Measurements from ENCODE around the gene KCNK5.

- TF ChIP-seq CTCF (IDR thresholded peaks at IDR 0.05) (no peak), POLR2A (IDR thresholded peaks at IDR 0.05) (no peak)
Measured at GRCh38 chr6:39239527-39240154, 10.4 kb upstream of the KCNK5 start.
